Measurements from ENCODE around the gene METTL26. TPM values are rescaled to one million over a fixed set of nuclear protein-coding genes. Genes with fewer than 3 reads are reported as not detected.

The METTL26 gene
- total RNA-seq, 3 donors from 2014 or later, result 108 to 136 (median 130) TPM

DNA sequence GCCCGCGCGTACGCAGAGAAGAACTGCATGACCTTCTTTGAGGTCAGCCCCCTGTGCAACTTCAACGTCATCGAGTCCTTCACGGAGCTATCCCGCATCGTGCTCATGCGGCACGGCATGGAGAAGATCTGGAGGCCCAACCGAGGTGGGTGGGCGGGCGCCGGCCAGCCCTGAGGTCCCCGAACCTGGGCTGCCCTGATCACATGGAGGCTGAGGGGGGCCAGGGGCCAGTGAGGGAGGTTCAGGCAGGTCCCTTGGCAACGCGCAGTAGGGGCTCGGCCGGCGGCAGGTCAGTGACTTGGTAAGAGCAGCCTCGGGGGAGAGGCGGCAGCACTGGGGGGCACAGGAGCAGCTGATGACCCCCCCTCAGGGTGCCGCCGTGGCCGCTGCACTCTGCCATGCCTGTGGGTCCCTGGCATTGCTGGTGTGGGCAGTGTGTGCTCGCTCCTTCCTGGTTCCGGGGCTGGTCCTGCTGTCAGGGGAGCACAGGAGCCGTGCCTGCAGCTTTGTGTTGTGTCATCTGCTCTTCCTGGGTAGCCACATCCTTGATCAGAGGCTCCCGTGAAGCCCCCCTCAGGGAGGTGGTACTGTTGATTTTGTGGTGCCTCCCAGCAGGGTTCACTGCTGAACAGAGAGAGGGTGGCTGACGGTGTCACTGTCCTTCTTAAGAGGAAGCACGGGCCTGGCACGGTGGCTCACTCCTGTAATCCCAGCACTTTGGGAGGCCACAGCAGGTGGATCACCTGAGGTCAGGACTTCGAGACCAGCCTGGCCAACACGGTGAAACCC, 9.9 kb downstream of the METTL26 start:
- Histone ChIP-seq H3K4me3 (no peak overlapping the region), H3K27ac (no peak overlapping the region), H3K27me3 (no peaks in the 10 kb centered on the region), H3K36me3 (no peaks in the 10 kb centered on the region), H3K4me1 (peaks cover 15 to 21% of the 10 kb centered on the region in 2 donors), H3K9me3 (no peaks in the 10 kb centered on the region)
- no peak for DNase-seq (ENCODE audit: low spot score in 2 of 2)
- intact Hi-C loops (cut with DNase I; ENCODE audit: low total_unique reads), result no loop called here
- no peak for TF ChIP-seq POLR2A (IDR thresholded peaks at IDR 0.05)
- TF ChIP-seq, protein P1, sequence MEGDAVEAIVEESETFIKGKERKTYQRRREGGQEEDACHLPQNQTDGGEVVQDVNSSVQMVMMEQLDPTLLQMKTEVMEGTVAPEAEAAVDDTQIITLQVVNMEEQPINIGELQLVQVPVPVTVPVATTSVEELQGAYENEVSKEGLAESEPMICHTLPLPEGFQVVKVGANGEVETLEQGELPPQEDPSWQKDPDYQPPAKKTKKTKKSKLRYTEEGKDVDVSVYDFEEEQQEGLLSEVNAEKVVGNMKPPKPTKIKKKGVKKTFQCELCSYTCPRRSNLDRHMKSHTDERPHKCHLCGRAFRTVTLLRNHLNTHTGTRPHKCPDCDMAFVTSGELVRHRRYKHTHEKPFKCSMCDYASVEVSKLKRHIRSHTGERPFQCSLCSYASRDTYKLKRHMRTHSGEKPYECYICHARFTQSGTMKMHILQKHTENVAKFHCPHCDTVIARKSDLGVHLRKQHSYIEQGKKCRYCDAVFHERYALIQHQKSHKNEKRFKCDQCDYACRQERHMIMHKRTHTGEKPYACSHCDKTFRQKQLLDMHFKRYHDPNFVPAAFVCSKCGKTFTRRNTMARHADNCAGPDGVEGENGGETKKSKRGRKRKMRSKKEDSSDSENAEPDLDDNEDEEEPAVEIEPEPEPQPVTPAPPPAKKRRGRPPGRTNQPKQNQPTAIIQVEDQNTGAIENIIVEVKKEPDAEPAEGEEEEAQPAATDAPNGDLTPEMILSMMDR (IDR thresholded peaks at IDR 0.05), result no peak
- no peak for TF ChIP-seq POLR2AphosphoS5 (IDR thresholded peaks at IDR 0.05)

DNA sequence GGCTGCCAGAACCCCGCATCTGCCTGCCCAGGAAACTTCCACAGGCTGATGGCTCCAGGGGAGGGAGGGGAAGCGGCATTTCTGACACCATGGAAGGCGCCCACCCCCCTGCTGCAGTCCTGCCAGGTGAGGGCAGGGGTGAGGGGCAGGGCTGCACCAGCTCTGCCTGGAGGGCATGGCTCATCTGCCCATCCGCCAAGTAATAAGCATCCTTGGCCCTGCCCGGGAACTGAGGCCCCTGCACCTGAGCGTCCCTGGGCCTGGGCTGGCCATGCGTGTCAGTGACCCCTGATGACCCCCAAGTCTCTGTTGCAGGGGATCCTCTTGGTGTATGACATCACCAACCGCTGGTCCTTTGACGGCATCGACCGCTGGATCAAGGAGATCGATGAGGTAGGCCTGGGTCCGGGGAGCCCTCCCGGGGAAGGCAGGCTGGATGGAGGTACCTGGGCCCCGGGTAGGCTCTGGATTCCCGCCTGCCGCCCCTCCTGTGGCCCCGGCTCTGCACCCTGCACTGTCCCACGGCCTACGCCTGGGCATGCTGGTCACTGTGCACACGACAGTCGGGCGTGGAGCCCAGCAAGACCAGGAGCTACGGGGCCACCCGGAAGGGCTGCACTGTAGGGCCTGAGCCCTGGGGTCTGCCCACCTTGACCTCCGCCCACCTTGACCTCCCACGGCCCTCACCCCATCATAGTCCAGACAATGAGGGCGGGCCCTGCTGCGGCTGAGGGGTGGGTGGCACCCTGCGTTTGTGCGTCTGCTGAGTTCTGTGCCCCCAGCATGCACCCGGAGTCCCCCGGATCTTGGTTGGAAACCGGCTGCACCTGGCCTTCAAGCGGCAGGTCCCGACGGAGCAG, 10.8 kb downstream of the METTL26 start:
- TF ChIP-seq POLR2A (IDR thresholded peaks at IDR 0.05), result no peak
- TF ChIP-seq, protein P1 (IDR thresholded peaks at IDR 0.05), result no peak
- no peak for TF ChIP-seq POLR2AphosphoS5 (IDR thresholded peaks at IDR 0.05)
- Histone ChIP-seq H3K27ac (no peak overlapping the region), H3K4me3 (no peak overlapping the region), H3K4me1 (peaks cover 7 to 13% of the 10 kb centered on the region in 2 donors), H3K27me3 (no peaks in the 10 kb centered on the region), H3K9me3 (no peaks in the 10 kb centered on the region), H3K36me3 (no peaks in the 10 kb centered on the region)
- intact Hi-C loops (cut with DNase I; ENCODE audit: low total_unique reads), result no loop called here
- no peak for DNase-seq (ENCODE audit: low spot score in 2 of 2)

DNA sequence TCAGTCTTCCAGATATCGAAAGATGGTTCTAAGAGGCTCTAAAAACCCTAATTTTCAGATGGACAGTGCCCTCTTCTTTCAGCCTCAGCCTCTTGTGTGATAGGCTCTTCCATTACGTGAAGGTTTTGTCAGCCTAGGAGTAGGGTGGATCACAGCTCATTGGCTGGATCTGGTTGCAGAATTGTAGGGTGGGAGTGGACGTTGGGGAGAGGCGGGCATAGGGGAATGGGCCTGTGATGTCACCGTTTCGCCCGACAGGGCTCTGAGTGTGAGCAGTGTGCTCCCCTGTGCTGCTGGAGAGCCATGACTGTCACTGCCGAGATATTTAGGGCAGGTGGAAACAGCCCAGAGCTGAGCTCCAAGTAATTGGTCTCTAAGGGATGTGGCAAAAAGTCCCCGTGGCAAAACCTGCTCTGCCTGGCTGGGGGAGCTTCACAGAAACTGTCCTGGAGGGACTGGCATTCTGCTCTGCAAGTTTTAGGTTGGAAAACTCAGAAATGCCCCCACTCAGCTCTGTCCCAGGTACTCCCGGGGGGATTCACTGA, 11.5 kb downstream of the METTL26 start:
- TF ChIP-seq POLR2AphosphoS5 (IDR thresholded peaks at IDR 0.05) (no peak), POLR2A (IDR thresholded peaks at IDR 0.05) (no peak)
- TF ChIP-seq, protein P1 (IDR thresholded peaks at IDR 0.05), result no peak
- Histone ChIP-seq H3K36me3 (no peaks in the 10 kb centered on the region), H3K27me3 (no peaks in the 10 kb centered on the region), H3K27ac (no peak overlapping the region), H3K4me3 (no peak overlapping the region), H3K9me3 (no peaks in the 10 kb centered on the region), H3K4me1 (peaks cover 7 to 8% of the 10 kb centered on the region in 2 donors)
- DNase-seq (ENCODE audit: low spot score in 2 of 2), result no peak
- intact Hi-C loops (cut with DNase I; ENCODE audit: low total_unique reads), result no loop called here

GRCh38 chr16:622920-623280, 13.2 kb downstream of the METTL26 start:
- H3K27ac ChIP-seq, result peak overlapping the region in 1 of 2 donors; percentile 20
- H3K4me3 ChIP-seq, result peak overlapping the region in 1 of 3 donors; percentile 57
- H3K36me3 ChIP-seq, result no peaks in the 10 kb centered on the region
- H3K4me1 ChIP-seq, result peaks cover 7 to 8% of the 10 kb centered on the region in 2 donors
- no peaks in the 10 kb centered on the region for H3K27me3 ChIP-seq
- DNase-seq (ENCODE audit: low spot score in 2 of 2), result no peak
- H3K9me3 ChIP-seq, result no peaks in the 10 kb centered on the region
- TF ChIP-seq POLR2A (IDR thresholded peaks at IDR 0.05) (no peak), POLR2AphosphoS5 (IDR thresholded peaks at IDR 0.05) (no peak)
- TF ChIP-seq, protein P1 (IDR thresholded peaks at IDR 0.05), result no peak
- intact Hi-C loops (cut with DNase I; ENCODE audit: low total_unique reads), result no loop called here

All from breast epithelium (tissue), 4 donors.